IMR-90 (cell line): Measurements from ENCODE around the gene CEP83. TPM values are rescaled to one million over a fixed set of nuclear protein-coding genes. Genes with fewer than 3 reads are reported as not detected.

Source experiments
- ATAC-seq: fragments of 200-7000 bp; cut with Tn5 transposase; 2 replicates; pipeline ENCODE4 v1.9.1; 2020; ENCODE audit warnings: low read depth, mild to moderate bottlenecking, moderate library complexity
- BruUV-seq: library from RNA; stranded (reverse); fragments of 400-500 nt; replicated peaks from 2 replicates; lab custom pipeline; 2021; lab: Mats Ljungman, UMichigan
- CTCF ChIA-PET: fragments of 300-600 bp; formaldehyde crosslinking; extraction: SDS; loops from one replicate; lab custom pipeline; 2021; ENCODE audit warnings: antibody characterized with exemption; lab: Yijun Ruan, JAX
- POLR2A ChIA-PET: fragments of 300-600 bp; sonication (Branson Sonifier 250); formaldehyde crosslinking; loops from one replicate; lab custom pipeline; 2022; ENCODE audit warnings: antibody characterized with exemption; ENCODE audit not compliant: unreplicated experiment; lab: Charles Lee
- DNase-seq: peaks from one replicate; pipeline ENCODE4 v3.0.0; 2013
- H2AFZ ChIP-seq: replicated peaks from 2 replicates; pipeline ENCODE3; 2013; ENCODE audit warnings: low read length, mild to moderate bottlenecking; ENCODE audit not compliant: poor library complexity
- H2AK5ac ChIP-seq: 2 replicates; pipeline ENCODE4 v1.6.1; 2013; ENCODE audit warnings: low read depth, low read length, inconsistent platforms
- H2AK9ac ChIP-seq: replicated peaks from 2 replicates; pipeline ENCODE3; 2013; ENCODE audit warnings: mild to moderate bottlenecking, low read depth, low read length, moderate library complexity; ENCODE audit not compliant: poor library complexity
- H2BK120ac ChIP-seq: 2 replicates; pipeline ENCODE4 v1.6.1; 2013; ENCODE audit warnings: low read depth, low read length, inconsistent platforms
- H2BK15ac ChIP-seq: 3 replicates; pipeline ENCODE4 v1.6.1; 2013; ENCODE audit warnings: low read depth, low read length, inconsistent platforms
- H2BK20ac ChIP-seq: 2 replicates; pipeline ENCODE4 v1.6.1; 2013; ENCODE audit warnings: low read depth, mild to moderate bottlenecking, inconsistent platforms, low read length, moderate library complexity
- H2BK5ac ChIP-seq: 2 replicates; pipeline ENCODE4 v1.6.1; 2013; ENCODE audit warnings: mild to moderate bottlenecking, low read depth, low read length, inconsistent platforms; ENCODE audit not compliant: poor library complexity, severe bottlenecking
- H3K14ac ChIP-seq: replicated peaks from 2 replicates; pipeline ENCODE4 v1.6.1; 2013; ENCODE audit warnings: low read depth, low read length, inconsistent platforms
- H3K18ac ChIP-seq: 2 replicates; pipeline ENCODE4 v1.6.1; 2013; ENCODE audit warnings: low read depth, low read length, control low read depth
- H3K23ac ChIP-seq: 2 replicates; pipeline ENCODE4 v1.6.1; 2013; ENCODE audit warnings: low read depth, low read length, inconsistent platforms
- H3K27ac ChIP-seq: 2 replicates; pipeline ENCODE4 v1.5.1; 2013; ENCODE audit warnings: mild to moderate bottlenecking, control low read depth, low read length; ENCODE audit not compliant: insufficient read depth
- H3K27me3 ChIP-seq: 2 replicates; pipeline ENCODE4 v1.6.1; 2013; ENCODE audit warnings: low read length; ENCODE audit not compliant: control insufficient read depth, insufficient read depth
- H3K36me3 ChIP-seq: 2 replicates; pipeline ENCODE4 v1.6.1; 2013; ENCODE audit warnings: low read length, mixed read lengths; ENCODE audit not compliant: control insufficient read depth, insufficient read depth
- H3K4ac ChIP-seq: 2 replicates; pipeline ENCODE4 v1.6.1; 2013; ENCODE audit warnings: low read depth, low read length, inconsistent platforms
- H3K4me1 ChIP-seq: 2 replicates; pipeline ENCODE4 v1.6.1; 2013; ENCODE audit warnings: low read length, mixed read lengths; ENCODE audit not compliant: control insufficient read depth, insufficient read depth
- H3K4me2 ChIP-seq: 2 replicates; pipeline ENCODE4 v1.6.1; 2013; ENCODE audit warnings: low read depth, mild to moderate bottlenecking, control low read depth, low read length, moderate library complexity
- H3K4me3 ChIP-seq: 2 replicates; pipeline ENCODE4 v1.5.1; 2013; ENCODE audit warnings: low read depth, mild to moderate bottlenecking, control low read depth, low read length, moderate library complexity; ENCODE audit not compliant: insufficient read depth
- H3K56ac ChIP-seq: 2 replicates; pipeline ENCODE4 v1.6.1; 2013; ENCODE audit warnings: low read length, inconsistent platforms; ENCODE audit not compliant: insufficient read depth; ENCODE audit errors: extremely low read depth
- H3K79me1 ChIP-seq, 2 experiments: 2 replicates each; pipeline ENCODE4 v1.6.1; 2013; ENCODE audit warnings: low read length in 2 of 2, inconsistent platforms in 1 of 2, low read depth in 1 of 2
- H3K9ac ChIP-seq: 2 replicates; pipeline ENCODE4 v1.6.1; 2013; ENCODE audit warnings: low read depth, low read length, control low read depth
- H3K9me1 ChIP-seq: 2 replicates; pipeline ENCODE4 v1.6.1; 2013; ENCODE audit warnings: low read length, inconsistent platforms; ENCODE audit not compliant: insufficient read depth
- H3K9me3 ChIP-seq: 2 replicates; pipeline ENCODE4 v1.6.1; 2013; ENCODE audit warnings: low read length; ENCODE audit not compliant: control insufficient read depth, insufficient read depth
- H4K20me1 ChIP-seq: 2 replicates; pipeline ENCODE4 v1.6.1; 2013; ENCODE audit warnings: low read length, inconsistent platforms; ENCODE audit not compliant: insufficient read depth
- H4K5ac ChIP-seq: 2 replicates; pipeline ENCODE4 v1.6.1; 2013; ENCODE audit warnings: mild to moderate bottlenecking, low read depth, low read length, control low read depth
- H4K8ac ChIP-seq, 2 experiments: 2 replicates each; pipeline ENCODE4 v1.6.1; 2013; ENCODE audit warnings: low read depth in 2 of 2, low read length in 2 of 2, control low read depth in 1 of 2, inconsistent platforms in 1 of 2
- H4K91ac ChIP-seq: 2 replicates; pipeline ENCODE4 v1.6.1; 2013; ENCODE audit warnings: low read depth, low read length, inconsistent platforms; ENCODE audit not compliant: insufficient read depth
- BHLHE40 ChIP-seq: fragments of 150-350 bp; IDR thresholded peaks from 2 replicates; pipeline ENCODE4 v1.6.1; 2016; ENCODE audit warnings: mild to moderate bottlenecking, low read depth, low read length
- CEBPB ChIP-seq: IDR thresholded peaks from 2 replicates; pipeline ENCODE4 v1.6.1; 2012; ENCODE audit warnings: low read depth, low read length, improper control_type of control experiment
- CHD1 ChIP-seq: IDR thresholded peaks from 2 replicates; pipeline ENCODE4 v1.6.1; 2012; ENCODE audit warnings: low read depth, low read length, improper control_type of control experiment
- CTCF ChIP-seq: conservative IDR thresholded peaks from 2 replicates; pipeline ENCODE4 v1.5.1; 2012; ENCODE audit warnings: mild to moderate bottlenecking, low read depth, low read length, improper control_type of control experiment
- ELK1 ChIP-seq: fragments of 150-350 bp; IDR thresholded peaks from 2 replicates; pipeline ENCODE4 v1.6.1; 2016; ENCODE audit warnings: low read depth, mild to moderate bottlenecking, low read length, moderate library complexity, borderline replicate concordance
- FOS ChIP-seq: fragments of 150-350 bp; IDR thresholded peaks from 2 replicates; pipeline ENCODE4 v1.6.1; 2016; ENCODE audit warnings: low read depth, low read length
- MAFK ChIP-seq: IDR thresholded peaks from 2 replicates; pipeline ENCODE4 v1.6.1; 2012; ENCODE audit warnings: low read depth, low read length, improper control_type of control experiment
- MAZ ChIP-seq: IDR thresholded peaks from 2 replicates; pipeline ENCODE4 v1.6.1; 2012; ENCODE audit warnings: low read depth, mild to moderate bottlenecking, low read length, improper control_type of control experiment, moderate library complexity, borderline replicate concordance
- MXI1 ChIP-seq: IDR thresholded peaks from 2 replicates; pipeline ENCODE4 v1.6.1; 2012; ENCODE audit warnings: low read depth, mild to moderate bottlenecking, low read length, moderate library complexity, borderline replicate concordance
- NFE2L2 ChIP-seq: fragments of 150-350 bp; IDR thresholded peaks from 2 replicates; pipeline ENCODE4 v1.6.1; 2016; ENCODE audit warnings: low read depth, mild to moderate bottlenecking, low read length
- POLR2A ChIP-seq: IDR thresholded peaks from 2 replicates; pipeline ENCODE4 v1.6.1; 2012; ENCODE audit warnings: mild to moderate bottlenecking, low read depth, low read length
- RAD21 ChIP-seq: IDR thresholded peaks from 2 replicates; pipeline ENCODE4 v1.6.1; 2012; ENCODE audit warnings: low read length, improper control_type of control experiment
- RCOR1 ChIP-seq: IDR thresholded peaks from 2 replicates; pipeline ENCODE4 v1.6.1; 2012; ENCODE audit warnings: mild to moderate bottlenecking, low read length, improper control_type of control experiment; ENCODE audit not compliant: insufficient replicate concordance
- RFX5 ChIP-seq: IDR thresholded peaks from 2 replicates; pipeline ENCODE4 v1.8.0; 2012; ENCODE audit warnings: low read depth, mild to moderate bottlenecking, low read length, moderate library complexity
- SMC3 ChIP-seq: fragments of 150-350 bp; IDR thresholded peaks from 2 replicates; pipeline ENCODE4 v1.6.1; 2016; ENCODE audit warnings: low read depth, mild to moderate bottlenecking, antibody characterized with exemption, low read length, moderate library complexity
- USF2 ChIP-seq: fragments of 150-350 bp; IDR thresholded peaks from 2 replicates; pipeline ENCODE4 v1.6.1; 2017; ENCODE audit warnings: mild to moderate bottlenecking, antibody characterized with exemption, low read length, low read depth
- WGBS, 2 experiments: methylation state at CpG; one replicate each; pipeline versions ENCODE4 v1.1.5 to v1.1.7; 2013; ENCODE audit warnings: missing lambda C conversion rate in 2 of 2; ENCODE audit not compliant: insufficient read length in 1 of 2; ENCODE audit errors: extremely low coverage in 2 of 2; 5-methylcytosine and 5-hydroxymethylcytosine counted together
- dilution Hi-C: fragments of 300-500 bp; cut with HindIII; formaldehyde crosslinking; loops from one replicate; pipeline ENCODE4 v1.14.3; 2018; ENCODE audit warnings: low sequenced_read_pairs; ENCODE audit not compliant: unreplicated experiment
- in situ Hi-C: fragments of 300-500 bp; cut with MboI; formaldehyde crosslinking; loops from 3 replicates; pipeline ENCODE4 v1.14.3; 2019; ENCODE audit warnings: low sequenced_read_pairs, inconsistent platforms, mixed read lengths
- intact Hi-C: fragments of 100-400 bp; cut with micrococcal nuclease; formaldehyde crosslinking; loops from 2 replicates; pipeline ENCODE4 v1.10.0; 2022
- polyA plus RNA-seq, 3 experiments: library from polyadenylated mRNA; depleted of rRNA; stranded (reverse); fragments of >200 nt; gene quantifications; 2 replicates each; pipeline ENCODE4 v1.2.3, GENCODE V29; 2012; ENCODE audit warnings: low replicate concordance in 1 of 3
- total RNA-seq: library from RNA; depleted of rRNA; stranded (reverse); fragments of >200 nt; gene quantifications from 2 replicates; pipeline ENCODE4 v1.2.3, GENCODE V29; 2012

CEP83 gene
- total and polyA plus RNA-seq, 2 of the 4 experiments (the other 2 are of a cell fraction): 3.9 to 8.9 TPM

GRCh38 chr12:94359761-94360160 is 99.9 kb downstream of the CEP83 start:
- dilution Hi-C loops: no loop called here

More at GRCh38 chr12:94359761-94360160, 99.9 kb downstream of the CEP83 start:
- Histone ChIP-seq H3K14ac (no peak overlapping the region), H3K27me3 (no peaks in the 10 kb centered on the region), H4K20me1 (no peaks in the 10 kb centered on the region), H2AK9ac (no peak overlapping the region), H3K4ac (no peak overlapping the region), H4K8ac (no peak overlapping the region), H3K18ac (no peak overlapping the region), H3K79me1 (no peaks in the 10 kb centered on the region), H2AFZ (no peak overlapping the region), H3K23ac (no peak overlapping the region), H2BK20ac (no peak overlapping the region), H4K91ac (no peak overlapping the region), H3K27ac (no peak overlapping the region), H2AK5ac (no peak overlapping the region), H3K9me1 (no peaks in the 10 kb centered on the region), H3K4me1 (no peaks in the 10 kb centered on the region), H3K36me3 (no peaks in the 10 kb centered on the region), H3K4me2 (no peak overlapping the region), H3K9me3 (peaks cover 5% of the 10 kb centered on the region), H3K4me3 (no peak overlapping the region), H3K9ac (no peak overlapping the region), H2BK120ac (no peak overlapping the region), H2BK15ac (no peak overlapping the region), H3K56ac (no peak overlapping the region), H4K5ac (no peak overlapping the region), H2BK5ac (no peak overlapping the region)
- in situ Hi-C loops: no loop called here
- no TSS peak for BruUV-seq
- no peak for DNase-seq
- TF ChIP-seq RFX5 (no peak), MXI1 (no peak), NFE2L2 (no peak), BHLHE40 (no peak), CEBPB (no peak), CHD1 (no peak), RAD21 (no peak), RCOR1 (no peak), SMC3 (no peak), POLR2A (no peak), MAFK (no peak), ELK1 (no peak), CTCF (no peak), FOS (no peak), MAZ (no peak), USF2 (no peak)
- POLR2A ChIA-PET: no interaction called here
- intact Hi-C loops: no loop called here
- CTCF ChIA-PET: no interaction called here
- WGBS, 2 experiments: no CpG with 5 or more reads among the region's 5 CpGs
- no peak for ATAC-seq
